ENCODE measurements around the gene EXOC2.

EXOC2 gene

GRCh38 chr6:518218-518617 is 174.7 kb downstream of the EXOC2 start:
- DNase-seq: no peak

- no peak for DNase-seq
Measured at GRCh38 chr6:516213-516612, 176.7 kb downstream of the EXOC2 start.

- DNase-seq: no peak
Measured at GRCh38 chr6:515267-515666, 177.7 kb downstream of the EXOC2 start.

DNA sequence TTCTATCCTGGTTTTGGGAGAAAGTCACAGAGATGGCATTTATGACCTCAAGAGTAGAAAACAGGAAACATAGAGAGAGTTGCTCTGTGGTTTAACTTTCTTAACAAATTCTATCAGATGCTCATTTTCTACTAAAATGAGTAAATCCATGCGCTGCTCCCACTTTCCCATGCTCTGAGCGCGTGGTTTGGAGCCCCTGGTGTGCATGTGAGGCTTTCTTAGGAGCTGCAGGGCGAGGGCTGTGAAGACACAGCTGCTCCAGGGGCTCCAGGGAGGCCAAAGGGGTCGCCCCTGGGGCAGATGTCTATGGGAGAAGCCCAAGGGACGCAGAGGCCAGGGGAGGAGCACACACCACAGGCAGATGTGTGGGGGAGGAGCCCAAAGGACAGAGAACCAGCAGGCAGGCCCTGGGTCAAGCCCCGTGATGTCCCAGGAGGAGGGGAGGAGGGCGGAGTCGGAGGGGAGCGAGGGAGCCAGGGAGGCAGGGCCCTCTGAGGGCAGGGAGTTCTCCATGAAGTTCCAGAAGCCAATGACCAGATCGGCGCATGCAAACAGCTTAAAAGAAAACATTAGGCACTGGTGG is 178.5 kb downstream of the EXOC2 start:
- DNase-seq: no peak

GRCh38 chr6:513961-514360 is 179.0 kb downstream of the EXOC2 start:
- DNase-seq: no peak

DNA sequence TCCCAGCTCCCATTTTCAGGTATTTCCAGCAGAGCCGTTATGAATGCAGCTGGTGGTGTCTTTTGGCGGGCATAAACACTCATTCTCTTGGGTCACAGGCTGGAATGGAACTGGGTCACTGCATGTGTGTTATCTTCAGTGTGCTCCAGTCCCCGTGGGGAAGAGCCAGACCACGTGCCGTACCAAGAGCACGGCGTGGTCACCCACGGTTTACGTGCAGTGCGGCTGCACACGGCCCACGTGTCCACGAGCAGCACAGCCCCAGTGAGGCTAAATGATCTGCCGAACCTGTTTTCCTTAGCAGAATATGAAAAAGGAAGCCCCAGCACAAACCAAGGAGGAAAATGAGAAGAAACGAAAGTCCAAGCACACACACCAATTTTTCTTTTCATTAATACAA is 179.9 kb downstream of the EXOC2 start:
- no peak for DNase-seq

DNA sequence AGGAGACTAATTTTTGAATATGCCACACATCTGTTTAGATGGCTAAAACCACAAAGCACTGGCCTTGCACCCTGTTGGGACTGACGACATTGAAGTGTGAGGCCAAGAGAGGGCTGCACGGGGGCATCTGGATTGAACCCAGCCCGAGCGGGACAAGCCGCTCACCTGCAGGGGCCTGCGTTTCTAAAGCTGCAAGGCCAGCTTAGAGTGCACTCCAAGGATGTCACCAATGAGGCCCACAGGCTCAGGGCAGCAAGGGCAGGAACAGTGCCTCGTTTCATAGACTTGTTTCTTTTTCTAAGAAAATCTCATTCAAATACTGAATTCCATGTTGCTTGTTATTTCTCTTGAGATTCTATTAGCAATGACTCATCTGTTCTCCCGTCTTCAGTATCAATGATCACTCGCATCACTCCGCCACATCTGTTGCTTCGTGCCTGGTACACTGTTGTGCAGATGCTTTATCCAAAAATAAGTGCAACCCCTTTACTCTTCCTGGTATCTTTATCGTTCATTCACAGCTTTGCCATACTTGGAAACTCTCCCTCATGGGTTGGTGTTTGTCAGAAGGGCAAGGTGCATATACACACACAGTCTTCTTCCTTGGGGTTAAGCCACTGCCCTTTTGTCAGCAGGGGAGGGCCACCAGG is 181.3 kb downstream of the EXOC2 start:
- no peak for DNase-seq

GRCh38 chr6:509676-510075 is 183.3 kb downstream of the EXOC2 start:
- no peak for DNase-seq

DNA sequence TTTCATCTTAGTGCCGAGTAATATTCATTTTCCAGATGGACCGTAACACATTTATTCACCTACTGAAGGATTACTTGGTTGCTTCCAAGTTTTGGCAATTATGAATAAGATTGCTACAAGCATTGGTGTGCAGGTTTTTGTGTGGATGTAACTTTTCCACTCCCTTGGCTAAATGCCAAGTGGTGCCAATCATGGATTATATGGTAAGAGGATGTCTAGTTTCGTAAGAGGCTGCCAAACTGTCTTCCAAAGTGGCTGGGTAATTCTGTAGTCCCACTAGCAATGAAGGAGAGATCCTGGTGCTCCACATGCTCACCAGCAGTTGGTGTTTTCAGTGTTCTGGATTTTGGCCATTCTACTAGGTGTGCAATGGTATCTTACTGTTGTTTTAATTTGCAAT is 184.3 kb downstream of the EXOC2 start:
- no peak for DNase-seq

GRCh38 chr6:508006-508405 is 184.9 kb downstream of the EXOC2 start:
- no peak for DNase-seq

GRCh38 chr6:506920-507622 is 185.9 kb downstream of the EXOC2 start:
- DNase-seq: no peak

DNA sequence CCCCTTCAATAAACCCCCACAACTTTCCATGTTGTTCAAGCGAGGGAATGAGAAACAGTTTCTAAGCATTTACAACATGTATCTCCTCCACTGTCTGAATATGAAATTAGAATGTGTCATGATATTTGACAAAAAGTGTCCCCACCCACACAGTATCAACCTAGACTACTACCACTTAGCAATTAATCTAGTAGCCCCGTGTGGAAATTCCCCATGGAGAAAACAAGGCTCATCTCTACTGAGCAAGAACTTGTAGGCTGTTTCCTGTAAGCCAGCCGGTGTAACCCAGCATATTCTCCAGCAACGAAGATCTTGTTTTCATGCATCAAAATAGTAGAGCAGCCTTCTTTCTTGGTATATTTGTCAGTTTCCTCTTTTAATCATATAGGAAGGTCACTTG is 186.4 kb downstream of the EXOC2 start:
- DNase-seq: no peak

DNA sequence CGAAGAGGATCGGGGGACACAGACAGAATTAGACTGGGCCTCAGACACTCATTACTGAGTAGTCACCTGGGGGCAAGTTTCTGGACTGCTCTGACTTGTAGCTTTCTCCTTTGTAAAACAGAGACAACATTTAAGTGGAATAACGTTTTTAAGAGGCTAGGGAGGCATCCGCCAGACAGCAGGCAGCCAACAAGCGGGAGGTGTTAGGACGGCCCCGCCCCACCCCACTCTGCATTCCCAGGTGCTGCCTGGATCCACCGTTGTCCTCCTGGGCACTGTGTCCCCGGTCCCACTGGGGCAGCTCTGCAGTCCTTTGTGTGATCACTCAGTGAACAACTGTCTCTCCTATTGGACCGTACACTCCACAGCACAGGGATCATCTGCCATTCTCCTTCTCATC is 187.6 kb downstream of the EXOC2 start:
- DNase-seq: no peak

DNA sequence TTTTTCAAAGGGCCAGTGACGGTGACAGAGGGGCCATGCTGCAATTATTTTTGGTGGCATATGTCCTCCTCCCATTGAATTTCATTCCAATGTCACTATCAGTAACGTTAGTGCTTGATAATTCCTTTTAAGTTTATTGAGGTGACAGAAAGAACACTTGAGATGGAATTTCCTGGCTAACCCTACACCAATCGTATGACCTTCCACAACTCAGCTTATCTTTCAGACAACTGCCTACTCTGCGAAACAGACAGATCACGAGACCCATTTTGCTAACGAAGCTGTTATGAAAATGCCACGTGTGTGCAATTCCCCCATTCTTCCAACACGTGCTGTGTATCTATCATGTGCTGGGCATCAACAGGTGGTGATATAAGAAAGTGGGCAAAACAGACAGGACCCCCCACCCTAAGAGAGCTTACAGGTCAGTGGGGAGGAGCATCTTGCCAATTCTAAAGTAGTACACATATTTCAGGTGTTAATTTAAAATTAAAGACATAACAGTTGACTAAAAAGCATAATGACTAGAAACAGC is 188.4 kb downstream of the EXOC2 start:
- DNase-seq: no peak

GRCh38 chr6:503610-504362 is 189.2 kb downstream of the EXOC2 start:
- no peak for DNase-seq

- DNase-seq: no peak
Measured at GRCh38 chr6:502761-503160, 190.2 kb downstream of the EXOC2 start.

GRCh38 chr6:501891-502601 is 190.9 kb downstream of the EXOC2 start:
- no peak for DNase-seq

- DNase-seq: no peak
Measured at GRCh38 chr6:499617-500016, 193.3 kb downstream of the EXOC2 start.

DNA sequence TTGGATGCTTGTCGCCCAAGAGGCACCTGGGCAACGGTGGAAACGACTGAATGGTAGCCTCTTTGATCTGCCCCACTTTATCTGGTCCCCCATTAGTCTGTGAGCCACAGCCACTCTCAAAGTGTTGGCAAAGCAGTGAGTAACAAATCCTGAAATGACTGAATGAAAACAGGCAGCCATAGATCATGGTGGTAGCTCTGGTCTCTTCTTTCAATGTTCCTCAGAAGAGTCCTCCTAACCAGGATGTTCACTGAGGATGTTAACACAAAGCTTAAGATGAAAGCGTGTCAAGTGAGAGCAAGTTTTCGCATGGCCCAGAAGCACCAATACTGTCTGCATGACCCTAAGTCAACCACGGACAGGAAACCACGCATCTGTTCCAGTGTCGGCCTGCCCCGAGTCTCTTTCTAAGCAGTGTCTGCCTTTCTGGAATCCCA is 194.1 kb downstream of the EXOC2 start:
- no peak for DNase-seq

- DNase-seq: no peak
Measured at GRCh38 chr6:497258-497657, 195.7 kb downstream of the EXOC2 start.

- no peak for DNase-seq
Measured at GRCh38 chr6:496649-497048, 196.3 kb downstream of the EXOC2 start.

- no peak for DNase-seq
Measured at GRCh38 chr6:494394-494793, 198.5 kb downstream of the EXOC2 start.

GRCh38 chr6:493840-494239 is 199.1 kb downstream of the EXOC2 start:
- DNase-seq: no peak
